ENCODE data around the gene TFCP2L1.

DNA sequence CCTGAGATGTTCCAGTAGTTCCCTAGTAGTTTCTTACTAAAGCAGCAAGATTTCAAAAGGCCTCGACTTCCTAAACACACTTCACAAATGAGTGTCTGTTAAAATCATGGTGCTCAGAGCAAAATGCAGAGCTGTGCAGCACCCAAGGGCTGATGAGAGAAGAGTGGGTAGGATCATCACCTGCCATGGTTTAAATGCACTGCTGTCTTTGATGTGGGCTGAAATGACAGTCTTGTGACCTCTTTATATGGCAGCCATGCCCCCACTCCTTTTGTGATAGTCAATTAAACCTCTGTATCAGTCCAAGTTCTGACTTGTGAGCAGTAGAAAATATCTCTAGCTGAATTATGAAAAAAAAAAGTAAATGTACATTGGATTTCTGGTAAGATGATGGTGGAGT lies 107.1 kb downstream of the TFCP2L1 start:
- TF ChIP-seq, protein P1, sequence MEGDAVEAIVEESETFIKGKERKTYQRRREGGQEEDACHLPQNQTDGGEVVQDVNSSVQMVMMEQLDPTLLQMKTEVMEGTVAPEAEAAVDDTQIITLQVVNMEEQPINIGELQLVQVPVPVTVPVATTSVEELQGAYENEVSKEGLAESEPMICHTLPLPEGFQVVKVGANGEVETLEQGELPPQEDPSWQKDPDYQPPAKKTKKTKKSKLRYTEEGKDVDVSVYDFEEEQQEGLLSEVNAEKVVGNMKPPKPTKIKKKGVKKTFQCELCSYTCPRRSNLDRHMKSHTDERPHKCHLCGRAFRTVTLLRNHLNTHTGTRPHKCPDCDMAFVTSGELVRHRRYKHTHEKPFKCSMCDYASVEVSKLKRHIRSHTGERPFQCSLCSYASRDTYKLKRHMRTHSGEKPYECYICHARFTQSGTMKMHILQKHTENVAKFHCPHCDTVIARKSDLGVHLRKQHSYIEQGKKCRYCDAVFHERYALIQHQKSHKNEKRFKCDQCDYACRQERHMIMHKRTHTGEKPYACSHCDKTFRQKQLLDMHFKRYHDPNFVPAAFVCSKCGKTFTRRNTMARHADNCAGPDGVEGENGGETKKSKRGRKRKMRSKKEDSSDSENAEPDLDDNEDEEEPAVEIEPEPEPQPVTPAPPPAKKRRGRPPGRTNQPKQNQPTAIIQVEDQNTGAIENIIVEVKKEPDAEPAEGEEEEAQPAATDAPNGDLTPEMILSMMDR (IDR thresholded peaks at IDR 0.05) = no peak
- TF ChIP-seq POLR2AphosphoS5 (IDR thresholded peaks at IDR 0.05) (no peak), POLR2A (IDR thresholded peaks at IDR 0.05; ENCODE audit: low read depth) (no peak)

All from esophagus muscularis mucosa (tissue), 3 donors.